H9 (cell line): ENCODE results near the gene NDST1. TPM values are rescaled to one million over a fixed set of nuclear protein-coding genes. Genes with fewer than 3 reads are reported as not detected.

Experiments used
- DNase-seq: peaks from one replicate; pipeline ENCODE4 v3.0.0-alpha.2; 2017
- H2AFZ ChIP-seq: one replicate; pipeline ENCODE4 v1.6.1; 2013; ENCODE audit warnings: mild to moderate bottlenecking, low read length, control low read depth, moderate library complexity
- H2AK5ac ChIP-seq: 2 replicates; pipeline ENCODE4 v1.6.1; 2013; ENCODE audit warnings: low read length, control low read depth, mixed read lengths; ENCODE audit not compliant: insufficient read length
- H2BK120ac ChIP-seq: one replicate; pipeline ENCODE4 v1.6.1; 2013; ENCODE audit warnings: low read depth, mild to moderate bottlenecking, low read length, control low read depth, inconsistent platforms; ENCODE audit not compliant: poor library complexity, severe bottlenecking
- H2BK12ac ChIP-seq: 2 replicates; pipeline ENCODE4 v1.6.1; 2013; ENCODE audit warnings: low read length, control low read depth, mixed read lengths, low read depth; ENCODE audit not compliant: insufficient read length
- H2BK15ac ChIP-seq: 2 replicates; pipeline ENCODE4 v1.6.1; 2013; ENCODE audit warnings: low read depth, low read length, control low read depth
- H2BK20ac ChIP-seq: one replicate; pipeline ENCODE4 v1.6.1; 2013; ENCODE audit warnings: low read depth, mild to moderate bottlenecking, low read length, control low read depth, inconsistent platforms; ENCODE audit not compliant: poor library complexity, severe bottlenecking
- H2BK5ac ChIP-seq: 2 replicates; pipeline ENCODE4 v1.6.1; 2013; ENCODE audit warnings: low read length, control low read depth, mixed read lengths; ENCODE audit not compliant: insufficient read length
- H3K14ac ChIP-seq: 2 replicates; pipeline ENCODE4 v1.6.1; 2013; ENCODE audit warnings: low read length, control low read depth; ENCODE audit not compliant: insufficient read depth
- H3K18ac ChIP-seq: 2 replicates; pipeline ENCODE4 v1.6.1; 2013; ENCODE audit warnings: low read depth, mild to moderate bottlenecking, mixed read lengths, low read length, control low read depth; ENCODE audit not compliant: insufficient read length
- H3K23ac ChIP-seq: 2 replicates; pipeline ENCODE4 v1.6.1; 2013; ENCODE audit warnings: low read length, control low read depth, mixed read lengths, low read depth; ENCODE audit not compliant: insufficient read length
- H3K23me2 ChIP-seq: 2 replicates; pipeline ENCODE4 v1.6.1; 2013; ENCODE audit warnings: low read depth, mild to moderate bottlenecking, mixed read lengths, low read length, control low read depth; ENCODE audit not compliant: insufficient read length, poor library complexity, severe bottlenecking
- H3K27ac ChIP-seq: 2 replicates; pipeline ENCODE4 v1.5.1; 2013; ENCODE audit warnings: low read length, control low read depth, mixed read lengths, low read depth; ENCODE audit not compliant: insufficient read length
- H3K27me3 ChIP-seq: 2 replicates; pipeline ENCODE4 v1.6.1; 2013; ENCODE audit warnings: low read length, control low read depth, inconsistent platforms; ENCODE audit not compliant: insufficient read depth
- H3K4ac ChIP-seq: 2 replicates; pipeline ENCODE4 v1.6.1; 2013; ENCODE audit warnings: low read depth, mild to moderate bottlenecking, control low read depth, inconsistent platforms, low read length, moderate library complexity
- H3K4me1 ChIP-seq: 2 replicates; pipeline ENCODE4 v1.6.1; 2013; ENCODE audit warnings: low read length, control low read depth, inconsistent platforms; ENCODE audit not compliant: insufficient read depth
- H3K4me2 ChIP-seq: 2 replicates; pipeline ENCODE4 v1.6.1; 2013; ENCODE audit warnings: low read length, control low read depth, mixed read lengths; ENCODE audit not compliant: insufficient read length, insufficient read depth
- H3K56ac ChIP-seq: 2 replicates; pipeline ENCODE4 v1.6.1; 2013; ENCODE audit warnings: low read depth, mild to moderate bottlenecking, mixed read lengths, low read length, control low read depth; ENCODE audit not compliant: insufficient read length
- H3K79me1 ChIP-seq: 2 replicates; pipeline ENCODE4 v1.6.1; 2013; ENCODE audit warnings: low read depth, mild to moderate bottlenecking, moderate library complexity, low read length, control low read depth, inconsistent platforms; ENCODE audit not compliant: insufficient read depth, poor library complexity, severe bottlenecking
- H3K79me2 ChIP-seq: 2 replicates; pipeline ENCODE4 v1.6.1; 2013; ENCODE audit warnings: low read length, control low read depth, inconsistent platforms; ENCODE audit not compliant: insufficient read depth
- H3K9ac ChIP-seq: 2 replicates; pipeline ENCODE4 v1.6.1; 2013; ENCODE audit warnings: low read length, control low read depth, mixed read lengths; ENCODE audit not compliant: insufficient read length; ENCODE audit errors: extremely low read depth
- H3K9me3 ChIP-seq: one replicate; pipeline ENCODE4 v1.6.1; 2013; ENCODE audit warnings: low read depth, low read length, inconsistent platforms; ENCODE audit not compliant: control insufficient read depth
- H3T11ph ChIP-seq: one replicate; pipeline ENCODE4 v1.6.1; 2013; ENCODE audit warnings: mild to moderate bottlenecking, low read length, control low read depth, inconsistent platforms
- H4K20me1 ChIP-seq: one replicate; pipeline ENCODE4 v1.6.1; 2013; ENCODE audit not compliant: control insufficient read depth, insufficient read length, insufficient read depth
- H4K5ac ChIP-seq: 2 replicates; pipeline ENCODE4 v1.6.1; 2013; ENCODE audit warnings: low read depth, mild to moderate bottlenecking, mixed read lengths, low read length, control low read depth; ENCODE audit not compliant: insufficient read length
- H4K8ac ChIP-seq: replicated peaks from 2 replicates; pipeline ENCODE4 v1.6.1; 2013; ENCODE audit warnings: low read length, control low read depth, mixed read lengths, low read depth; ENCODE audit not compliant: insufficient read length
- H4K91ac ChIP-seq: 2 replicates; pipeline ENCODE4 v1.6.1; 2013; ENCODE audit warnings: low read depth, mild to moderate bottlenecking, moderate library complexity, mixed read lengths, low read length, control low read depth; ENCODE audit not compliant: insufficient read length
- H3K27ac Mint-ChIP-seq, 3 experiments: 2 replicates in 2 of 3; 3 replicates in 1 of 3; pipeline ENCODE4 v1.8.0; 2020 to 2021; ENCODE audit warnings: mixed read lengths in 3 of 3, mild to moderate bottlenecking in 1 of 3, moderate library complexity in 1 of 3
- H3K27me3 Mint-ChIP-seq: 2 replicates; pipeline ENCODE4 v1.8.0; 2021; ENCODE audit warnings: low read depth, mild to moderate bottlenecking, moderate library complexity, mixed read lengths
- H3K36me3 Mint-ChIP-seq, 3 experiments: 2 replicates in 2 of 3; 3 replicates in 1 of 3; pipeline ENCODE4 v1.8.0; 2020 to 2021; ENCODE audit warnings: low read depth in 3 of 3, mixed read lengths in 3 of 3; ENCODE audit not compliant: insufficient read depth in 1 of 3
- H3K4me1 Mint-ChIP-seq, 2 experiments: 2 replicates each; pipeline ENCODE4 v1.8.0; 2020; ENCODE audit warnings: mixed read lengths in 2 of 2
- H3K4me3 Mint-ChIP-seq, 2 experiments: 2 replicates in 1 of 2; 3 replicates in 1 of 2; pipeline ENCODE4 v1.8.0; 2020 to 2021; ENCODE audit warnings: mild to moderate bottlenecking in 2 of 2, mixed read lengths in 2 of 2, moderate library complexity in 1 of 2
- H3K9me3 Mint-ChIP-seq, 2 experiments: 2 replicates in 1 of 2; 3 replicates in 1 of 2; pipeline ENCODE4 v1.8.0; 2020; ENCODE audit warnings: mild to moderate bottlenecking in 2 of 2, mixed read lengths in 2 of 2, moderate library complexity in 1 of 2
- WGBS: extraction: QIAGEN DNeasy Blood & Tissue Kit; methylation state at CpG from one replicate; pipeline ENCODE4 v1.1.7; 2013; ENCODE audit warnings: missing lambda C conversion rate, low lambda C conversion rate, mixed read lengths; ENCODE audit not compliant: insufficient read length; ENCODE audit errors: extremely low coverage; 5-methylcytosine and 5-hydroxymethylcytosine counted together
- total RNA-seq: library from RNA; stranded (reverse); gene quantifications from 2 replicates; pipeline ENCODE4 v1.2.1, GENCODE V29; 2021
- TF ChIP-seq, protein P1 (sequence below): fragments of 200-600 bp; sonication (generic); conservative IDR thresholded peaks from 3 replicates; pipeline ENCODE4 v1.8.0; 2021; ENCODE audit warnings: antibody characterized with exemption, mild to moderate bottlenecking

Gene NDST1
- total RNA-seq, 1 experiment from 2014 or later = 65.5 TPM

DNA sequence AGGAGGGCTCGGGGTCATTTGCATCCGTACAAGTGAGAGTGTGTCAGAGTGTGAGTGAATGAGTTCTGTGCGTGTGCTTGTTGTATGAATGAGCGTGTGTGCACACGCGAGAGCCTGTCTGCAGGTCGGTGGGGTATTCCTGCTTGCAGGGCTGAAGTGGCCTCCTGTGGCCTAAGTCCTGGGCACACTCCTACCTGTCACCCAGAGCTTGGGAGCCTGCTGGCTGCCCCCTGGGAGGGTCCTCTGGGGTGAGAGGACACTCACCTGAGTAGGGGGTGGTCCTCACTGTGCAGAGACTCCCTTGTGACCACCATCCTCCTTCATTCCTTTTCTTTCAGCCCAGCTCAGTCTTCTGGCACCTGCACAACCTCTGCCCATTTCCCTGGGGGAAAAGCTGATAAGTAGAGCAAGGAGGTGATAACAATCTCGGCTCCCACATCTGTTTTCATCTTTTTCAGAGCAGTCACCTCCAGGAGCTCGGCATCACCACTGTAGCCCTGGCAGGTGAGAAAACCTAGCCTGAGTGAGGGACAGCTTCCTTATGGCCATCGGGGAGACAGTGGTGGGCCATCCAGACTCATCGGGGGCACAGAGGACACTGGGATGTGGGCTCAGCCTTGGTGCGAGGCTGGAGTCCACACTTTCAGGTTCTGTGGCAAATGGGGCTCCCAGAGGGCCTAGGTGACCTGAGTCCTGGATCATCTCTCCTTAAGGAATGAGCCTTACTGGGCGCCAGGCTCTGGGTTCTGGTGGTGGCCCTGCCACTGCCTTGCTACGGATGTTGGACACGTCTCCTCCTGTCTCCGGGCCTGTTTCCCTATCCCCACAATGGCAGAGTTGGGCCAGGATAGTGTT, 93.8 kb downstream of the NDST1 start:
- Histone ChIP-seq H2AFZ (no peak overlapping the region), H4K20me1 (no peaks in the 10 kb centered on the region), H4K8ac (no peak overlapping the region), H3K27ac (no peak overlapping the region), H2AK5ac (no peak overlapping the region), H2BK120ac (no peak overlapping the region), H2BK20ac (no peak overlapping the region), H4K91ac (no peak overlapping the region), H3K23me2 (no peaks in the 10 kb centered on the region), H2BK5ac (no peak overlapping the region), H3K4me1 (no peaks in the 10 kb centered on the region), H3K18ac (no peak overlapping the region), H3K27me3 (no peaks in the 10 kb centered on the region), H2BK15ac (no peak overlapping the region), H3K23ac (no peak overlapping the region), H3K56ac (no peak overlapping the region), H3K9me3 (no peaks in the 10 kb centered on the region), H2BK12ac (no peak overlapping the region), H3K79me2 (no peaks in the 10 kb centered on the region), H3K9ac (no peak overlapping the region), H4K5ac (no peak overlapping the region), H3K14ac (no peak overlapping the region), H3T11ph (no peak overlapping the region), H3K4ac (no peak overlapping the region), H3K79me1 (no peaks in the 10 kb centered on the region), H3K4me2 (no peak overlapping the region)
- Mint-ChIP-seq H3K4me1 (peaks cover 4 to 16% of the 10 kb centered on the region in 2 experiments; a peak in 2 of 4 replicates), H3K27me3 (no peaks in the 10 kb centered on the region; the same call in 1 of the 2 replicates), H3K4me3 (no peak overlapping the region), H3K27ac (no peak overlapping the region), H3K9me3 (no peaks in the 10 kb centered on the region), H3K36me3 (no peaks in the 10 kb centered on the region)
- no peak for DNase-seq
- TF ChIP-seq, protein P1, sequence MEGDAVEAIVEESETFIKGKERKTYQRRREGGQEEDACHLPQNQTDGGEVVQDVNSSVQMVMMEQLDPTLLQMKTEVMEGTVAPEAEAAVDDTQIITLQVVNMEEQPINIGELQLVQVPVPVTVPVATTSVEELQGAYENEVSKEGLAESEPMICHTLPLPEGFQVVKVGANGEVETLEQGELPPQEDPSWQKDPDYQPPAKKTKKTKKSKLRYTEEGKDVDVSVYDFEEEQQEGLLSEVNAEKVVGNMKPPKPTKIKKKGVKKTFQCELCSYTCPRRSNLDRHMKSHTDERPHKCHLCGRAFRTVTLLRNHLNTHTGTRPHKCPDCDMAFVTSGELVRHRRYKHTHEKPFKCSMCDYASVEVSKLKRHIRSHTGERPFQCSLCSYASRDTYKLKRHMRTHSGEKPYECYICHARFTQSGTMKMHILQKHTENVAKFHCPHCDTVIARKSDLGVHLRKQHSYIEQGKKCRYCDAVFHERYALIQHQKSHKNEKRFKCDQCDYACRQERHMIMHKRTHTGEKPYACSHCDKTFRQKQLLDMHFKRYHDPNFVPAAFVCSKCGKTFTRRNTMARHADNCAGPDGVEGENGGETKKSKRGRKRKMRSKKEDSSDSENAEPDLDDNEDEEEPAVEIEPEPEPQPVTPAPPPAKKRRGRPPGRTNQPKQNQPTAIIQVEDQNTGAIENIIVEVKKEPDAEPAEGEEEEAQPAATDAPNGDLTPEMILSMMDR = no peak
- no CpG with 5 or more reads among the region's 16 CpGs for WGBS
